ENCODE measurements around the gene KDM4F.

Gene KDM4F

GRCh38 chr11:95058621-95059020 lies 9.4 kb downstream of the KDM4F start:
- DNase-seq (ENCODE audit: low spot score): no peak
- Histone ChIP-seq H3K36me3 (ENCODE audit: low read depth) (no peaks in the 10 kb centered on the region), H3K27ac (ENCODE audit: poor library complexity, severe bottlenecking) (no peak overlapping the region), H3K4me1 (ENCODE audit: insufficient read depth, poor library complexity, severe bottlenecking) (no peaks in the 10 kb centered on the region), H3K27me3 (ENCODE audit: insufficient read depth, poor library complexity, severe bottlenecking) (no peaks in the 10 kb centered on the region), H3K4me3 (ENCODE audit: severe bottlenecking) (no peak overlapping the region), H3K9me3 (ENCODE audit: severe bottlenecking) (no peaks in the 10 kb centered on the region)
- TF ChIP-seq CTCF (IDR thresholded peaks at IDR 0.05; ENCODE audit: poor library complexity, severe bottlenecking): no peak
- no peak for ATAC-seq (ENCODE audit: low read depth)

DNA sequence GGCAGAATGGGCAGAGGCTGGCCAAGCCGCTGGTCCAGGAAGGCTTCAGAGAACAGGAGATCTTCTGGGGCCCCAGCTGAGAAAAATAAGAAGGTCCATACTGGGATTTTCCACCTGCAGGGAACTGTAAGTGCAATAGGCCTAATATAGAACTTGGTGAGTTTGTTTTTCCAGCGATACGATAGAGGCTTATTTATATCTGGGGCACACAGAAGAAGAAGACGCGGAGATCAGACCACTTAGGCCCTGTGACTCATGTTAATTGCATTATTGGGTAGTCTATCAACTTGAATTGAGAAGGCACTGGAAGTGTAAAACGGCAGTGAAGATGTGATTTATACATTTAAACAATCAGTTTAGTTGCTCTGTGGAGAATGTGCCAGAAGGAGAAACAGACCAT lies 9.8 kb downstream of the KDM4F start:
- ATAC-seq (ENCODE audit: low read depth): no peak
- no peak overlapping the region for H3K4me3 ChIP-seq (ENCODE audit: severe bottlenecking)
- no peak for DNase-seq (ENCODE audit: low spot score)
- no peaks in the 10 kb centered on the region for H3K4me1 ChIP-seq (ENCODE audit: insufficient read depth, poor library complexity, severe bottlenecking)
- H3K36me3 ChIP-seq (ENCODE audit: low read depth): no peaks in the 10 kb centered on the region
- no peaks in the 10 kb centered on the region for H3K9me3 ChIP-seq (ENCODE audit: severe bottlenecking)
- no peaks in the 10 kb centered on the region for H3K27me3 ChIP-seq (ENCODE audit: insufficient read depth, poor library complexity, severe bottlenecking)
- TF ChIP-seq CTCF (IDR thresholded peaks at IDR 0.05; ENCODE audit: poor library complexity, severe bottlenecking): no peak
- no peak overlapping the region for H3K27ac ChIP-seq (ENCODE audit: poor library complexity, severe bottlenecking)

- no peak for DNase-seq (ENCODE audit: low spot score)
- Histone ChIP-seq H3K27ac (ENCODE audit: poor library complexity, severe bottlenecking) (no peak overlapping the region), H3K9me3 (ENCODE audit: severe bottlenecking) (no peaks in the 10 kb centered on the region), H3K27me3 (ENCODE audit: insufficient read depth, poor library complexity, severe bottlenecking) (no peaks in the 10 kb centered on the region), H3K36me3 (ENCODE audit: low read depth) (peaks cover 10% of the 10 kb centered on the region), H3K4me3 (ENCODE audit: severe bottlenecking) (no peak overlapping the region), H3K4me1 (ENCODE audit: insufficient read depth, poor library complexity, severe bottlenecking) (peaks cover 28% of the 10 kb centered on the region)
- TF ChIP-seq CTCF (IDR thresholded peaks at IDR 0.05; ENCODE audit: poor library complexity, severe bottlenecking): no peak
- no peak for ATAC-seq (ENCODE audit: low read depth)
Observed at GRCh38 chr11:95065336-95065735, 16.1 kb downstream of the KDM4F start.

- Histone ChIP-seq H3K27ac (ENCODE audit: poor library complexity, severe bottlenecking) (peak within 1 kb of the TSS; percentile 69), H3K4me1 (ENCODE audit: insufficient read depth, poor library complexity, severe bottlenecking) (peaks cover 28% of the 10 kb centered on the region), H3K36me3 (ENCODE audit: low read depth) (peaks cover 14% of the 10 kb centered on the region), H3K4me3 (ENCODE audit: severe bottlenecking) (peak within 1 kb of the TSS; percentile 57), H3K9me3 (ENCODE audit: severe bottlenecking) (no peaks in the 10 kb centered on the region), H3K27me3 (ENCODE audit: insufficient read depth, poor library complexity, severe bottlenecking) (no peaks in the 10 kb centered on the region)
- DNase-seq (ENCODE audit: low spot score): no peak
- no peak for TF ChIP-seq CTCF (IDR thresholded peaks at IDR 0.05; ENCODE audit: poor library complexity, severe bottlenecking)
- ATAC-seq (ENCODE audit: low read depth): peak; percentile 52
Observed at GRCh38 chr11:95066716-95067038, 17.5 kb downstream of the KDM4F start, which contains the start of gene SRSF8. TSS of gene SRSF8 (plus strand) at chr11:95066919. CDS start at chr11:95067227, 308 bp downstream.

- peaks cover 14% of the 10 kb centered on the region for H3K36me3 ChIP-seq (ENCODE audit: low read depth)
- no peaks in the 10 kb centered on the region for H3K9me3 ChIP-seq (ENCODE audit: severe bottlenecking)
- H3K27ac ChIP-seq (ENCODE audit: poor library complexity, severe bottlenecking): peak overlapping the region; percentile 69
- H3K4me1 ChIP-seq (ENCODE audit: insufficient read depth, poor library complexity, severe bottlenecking): peaks cover 28% of the 10 kb centered on the region
- peak overlapping the region; percentile 57 for H3K4me3 ChIP-seq (ENCODE audit: severe bottlenecking)
- ATAC-seq (ENCODE audit: low read depth) (peak; percentile 63), DNase-seq (ENCODE audit: low spot score) (peak; percentile 72)
- peak; percentile 47 for TF ChIP-seq CTCF (IDR thresholded peaks at IDR 0.05; ENCODE audit: poor library complexity, severe bottlenecking)
- H3K27me3 ChIP-seq (ENCODE audit: insufficient read depth, poor library complexity, severe bottlenecking): no peaks in the 10 kb centered on the region
Observed at GRCh38 chr11:95067039-95067840, 18.0 kb downstream of the KDM4F start.
